ENCODE results near the gene KYNU. TPM values are rescaled to one million over a fixed set of nuclear protein-coding genes. Genes with fewer than 3 reads are reported as not detected.
"Not testable (repeated sequence)": the region's sequence is repeated elsewhere in the genome, so short reads cannot be mapped to it uniquely, and the experiment has no call there.

The KYNU gene
- total and polyA plus RNA-seq, 11 donors = 0.38 to 14.0 (median 0.77) TPM

DNA sequence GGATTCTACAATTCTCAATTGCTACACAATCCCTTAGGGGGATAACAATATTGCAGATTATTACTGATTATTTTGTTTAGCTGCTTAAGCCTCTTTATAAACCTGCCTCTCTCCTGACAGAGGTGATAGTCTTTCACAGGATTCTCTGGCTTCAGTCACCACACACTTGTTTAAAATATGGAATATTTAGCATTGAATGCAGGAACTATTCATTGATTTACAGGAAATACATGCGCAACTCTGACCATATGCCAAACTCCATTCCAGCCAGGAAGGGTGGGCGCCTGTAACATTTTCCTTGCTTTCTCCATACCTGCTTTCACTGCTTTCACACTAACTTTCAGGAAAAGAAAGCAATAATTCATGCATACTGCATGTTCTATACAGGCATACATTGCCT, 207.0 kb downstream of the KYNU start:
- no peak for ATAC-seq
- intact Hi-C loops (cut with DNase I) = no loop called here
- Histone ChIP-seq H3K4me1 (peaks cover 0 to 22% (median 0%) of the 10 kb centered on the region in 12 donors), H3K36me3 (no peaks in the 10 kb centered on the region), H3K27me3 (no peaks in the 10 kb centered on the region), H3K9me3 (peaks cover 0 to 10% (median 0%) of the 10 kb centered on the region in 12 donors), H3K27ac (peak overlapping the region in 1 of 12 donors; percentile 75), H3K4me3 (no peak overlapping the region)
- WGBS, 4 donors = 54 to 73% (median 68%) methylated on average over 2 of the region's 2 CpGs
- no peak for DNase-seq
- TF ChIP-seq, protein P1, sequence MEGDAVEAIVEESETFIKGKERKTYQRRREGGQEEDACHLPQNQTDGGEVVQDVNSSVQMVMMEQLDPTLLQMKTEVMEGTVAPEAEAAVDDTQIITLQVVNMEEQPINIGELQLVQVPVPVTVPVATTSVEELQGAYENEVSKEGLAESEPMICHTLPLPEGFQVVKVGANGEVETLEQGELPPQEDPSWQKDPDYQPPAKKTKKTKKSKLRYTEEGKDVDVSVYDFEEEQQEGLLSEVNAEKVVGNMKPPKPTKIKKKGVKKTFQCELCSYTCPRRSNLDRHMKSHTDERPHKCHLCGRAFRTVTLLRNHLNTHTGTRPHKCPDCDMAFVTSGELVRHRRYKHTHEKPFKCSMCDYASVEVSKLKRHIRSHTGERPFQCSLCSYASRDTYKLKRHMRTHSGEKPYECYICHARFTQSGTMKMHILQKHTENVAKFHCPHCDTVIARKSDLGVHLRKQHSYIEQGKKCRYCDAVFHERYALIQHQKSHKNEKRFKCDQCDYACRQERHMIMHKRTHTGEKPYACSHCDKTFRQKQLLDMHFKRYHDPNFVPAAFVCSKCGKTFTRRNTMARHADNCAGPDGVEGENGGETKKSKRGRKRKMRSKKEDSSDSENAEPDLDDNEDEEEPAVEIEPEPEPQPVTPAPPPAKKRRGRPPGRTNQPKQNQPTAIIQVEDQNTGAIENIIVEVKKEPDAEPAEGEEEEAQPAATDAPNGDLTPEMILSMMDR (IDR thresholded peaks at IDR 0.05) = no peak
- TF ChIP-seq POLR2A (IDR thresholded peaks at IDR 0.05) = no peak

DNA sequence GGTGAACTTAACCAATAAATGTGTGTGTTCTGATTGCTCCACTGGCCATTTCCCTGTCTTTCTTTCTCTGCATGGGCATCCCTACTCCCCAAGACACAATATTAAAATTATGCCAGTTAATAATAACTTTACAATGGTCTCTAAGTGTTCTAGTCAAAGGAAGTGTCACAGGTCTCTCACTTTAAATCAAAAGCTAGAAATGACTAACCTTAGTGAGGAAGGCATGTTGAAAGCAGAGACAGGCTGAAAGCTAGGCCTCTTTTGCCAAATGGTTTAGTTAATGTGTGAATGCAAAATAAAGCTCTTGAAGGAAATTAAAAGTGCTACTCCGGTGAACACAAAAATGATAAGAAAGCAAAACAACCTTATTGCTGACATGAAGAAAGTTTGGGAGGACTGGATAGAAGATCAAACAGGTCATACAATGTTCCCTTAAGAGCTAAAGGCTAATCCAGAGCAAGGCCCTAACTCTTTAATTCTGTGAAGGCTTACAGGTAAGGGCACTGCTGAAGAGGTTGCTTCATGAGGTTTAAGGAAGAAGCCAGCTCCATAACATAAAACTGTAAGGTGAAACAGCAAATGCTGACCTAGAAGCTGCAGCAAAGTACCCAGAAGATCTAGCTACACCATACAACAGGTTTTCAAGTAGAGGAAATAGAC, 207.8 kb downstream of the KYNU start:
- ATAC-seq = no peak
- WGBS, 4 donors = 82 to 91% (median 84%) methylated on average over 1 of the region's 1 CpG
- no peak for TF ChIP-seq POLR2A (IDR thresholded peaks at IDR 0.05)
- TF ChIP-seq, protein P1 (IDR thresholded peaks at IDR 0.05) = no peak

DNA sequence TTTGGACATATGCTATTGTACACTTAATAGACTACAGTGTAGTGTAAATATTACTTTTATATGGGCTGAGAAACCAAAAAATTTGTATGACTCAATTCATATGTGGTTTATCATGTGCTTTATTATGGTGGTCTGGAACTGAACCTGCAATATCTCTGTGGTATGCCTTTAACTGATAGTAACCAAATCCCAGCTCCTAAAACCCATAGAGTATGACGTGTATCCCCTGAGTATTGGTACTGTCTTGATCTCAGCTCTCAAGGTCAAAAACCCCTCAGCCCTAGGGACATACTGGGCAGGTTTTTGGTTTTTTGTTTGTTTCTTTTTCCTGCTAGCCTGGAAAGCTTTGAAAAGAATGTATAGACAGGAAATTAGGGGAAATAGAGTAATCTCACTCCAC, 209.6 kb downstream of the KYNU start:
- intact Hi-C loops (cut with DNase I) = no loop called here
- ATAC-seq = no peak
- 38 to 52% (median 45%) methylated on average over 1 of the region's 1 CpG for WGBS, 4 donors

More for the DNA sequence above, 207.8 kb downstream of the KYNU start:
- Histone ChIP-seq H3K4me1 (peaks cover 0 to 22% (median 0%) of the 10 kb centered on the region in 12 donors), H3K9me3 (peaks cover 0 to 10% (median 0%) of the 10 kb centered on the region in 12 donors), H3K4me3 (no peak overlapping the region), H3K27ac (no peak overlapping the region), H3K27me3 (no peaks in the 10 kb centered on the region), H3K36me3 (no peaks in the 10 kb centered on the region)
- DNase-seq = no peak
- intact Hi-C loops (cut with DNase I) = no loop called here

DNA sequence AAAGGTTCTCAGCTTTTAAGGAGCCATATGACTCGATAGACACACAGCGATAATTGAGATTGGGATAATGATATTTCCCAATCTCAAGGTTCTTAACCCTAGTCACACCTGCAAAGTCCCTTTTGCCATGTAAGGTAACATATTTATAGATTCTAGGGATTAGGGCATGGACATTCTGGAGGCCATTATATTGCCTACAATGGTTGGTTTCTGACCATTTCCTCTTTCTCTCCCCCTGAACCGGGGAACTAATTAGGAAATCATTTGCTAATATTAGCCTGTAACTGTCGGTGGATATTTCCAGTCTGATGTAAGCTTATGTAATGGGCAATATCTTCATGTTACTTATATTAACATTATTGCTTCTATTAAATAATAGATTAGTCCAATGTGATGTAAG, 210.9 kb downstream of the KYNU start:
- no peak for TF ChIP-seq POLR2A (IDR thresholded peaks at IDR 0.05)
- TF ChIP-seq, protein P1 (IDR thresholded peaks at IDR 0.05) = no peak
- Histone ChIP-seq H3K4me3 (no peak overlapping the region), H3K9me3 (peaks cover 0 to 4% (median 0%) of the 10 kb centered on the region in 12 donors), H3K27ac (no peak overlapping the region), H3K36me3 (no peaks in the 10 kb centered on the region), H3K27me3 (no peaks in the 10 kb centered on the region), H3K4me1 (peaks cover 0 to 16% (median 0%) of the 10 kb centered on the region in 12 donors)
- 74 to 83% (median 76%) methylated on average over 4 of the region's 4 CpGs for WGBS, 4 donors
- DNase-seq (no peak), ATAC-seq (no peak)
- intact Hi-C loops (cut with DNase I) = no loop called here

More for the DNA sequence above, 209.6 kb downstream of the KYNU start:
- no peak overlapping the region for H3K27ac ChIP-seq
- H3K36me3 ChIP-seq = no peaks in the 10 kb centered on the region
- TF ChIP-seq POLR2A (IDR thresholded peaks at IDR 0.05) = no peak
- TF ChIP-seq, protein P1 (IDR thresholded peaks at IDR 0.05) = no peak
- peaks cover 0 to 22% (median 0%) of the 10 kb centered on the region in 12 donors for H3K4me1 ChIP-seq
- peaks cover 0 to 8% (median 0%) of the 10 kb centered on the region in 12 donors for H3K9me3 ChIP-seq
- no peaks in the 10 kb centered on the region for H3K27me3 ChIP-seq
- H3K4me3 ChIP-seq = no peak overlapping the region
- no peak for DNase-seq

DNA sequence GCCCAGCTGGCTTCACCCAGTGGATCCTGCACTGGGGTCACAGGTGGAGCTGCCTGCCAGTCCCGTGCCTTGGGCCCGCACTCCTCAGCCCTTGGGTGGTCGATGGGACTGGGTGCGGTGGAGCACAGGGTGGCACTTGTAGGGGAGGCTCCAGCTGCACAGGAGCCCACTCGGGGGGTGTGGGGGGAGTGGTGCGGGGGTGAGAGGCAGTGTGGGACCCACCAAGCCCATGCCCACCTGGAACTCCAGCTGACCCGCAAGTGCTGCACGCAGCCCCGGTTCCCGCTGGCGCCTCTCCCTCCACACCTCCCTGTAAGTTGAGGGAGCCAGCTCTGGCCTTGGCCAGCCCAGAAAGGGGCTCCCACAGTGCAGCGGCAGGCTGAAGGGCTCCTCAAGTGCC, 212.1 kb downstream of the KYNU start:
- H3K9me3 ChIP-seq; intact Hi-C loops (cut with DNase I): not testable (repeated sequence)
- DNase-seq = peak in 1 of 5 donors; percentile 44

More for the DNA sequence above, 212.1 kb downstream of the KYNU start:
- WGBS, 4 donors = 95 to 100% (median 97%) methylated on average over 1 to 12 of the region's 12 CpGs
- not testable (repeated sequence) for ATAC-seq, H3K4me3 ChIP-seq, H3K27ac ChIP-seq, H3K27me3 ChIP-seq, H3K4me1 ChIP-seq, H3K36me3 ChIP-seq
